ENCODE measurements around the gene PTMS.

PTMS gene

GRCh38 chr12:6729186-6729585 lies 37.0 kb upstream of the PTMS start:
- no peak overlapping the region for H3K4me3 ChIP-seq (ENCODE audit: low read depth, low read length)
- H3K27ac ChIP-seq (ENCODE audit: extremely low read depth, low read depth, low read length): no peak overlapping the region
- ChIA-PET POLR2A (no interaction called here), CTCF (interaction anchor here (0.6 kb wide), 1 partner anchor 22 kb away, joined by 4 read pairs; no protein-coding TSS in a partner anchor)
- TF ChIP-seq ZNF114 (tag by site-specific recombination; IDR thresholded peaks at IDR 0.05) (no peak), ZNF324 (tag by site-specific recombination; IDR thresholded peaks at IDR 0.05) (no peak), ZNF223 (tag by site-specific recombination; IDR thresholded peaks at IDR 0.05) (no peak), HOXA7 (CRISPR knock-in tag; IDR thresholded peaks at IDR 0.05; ENCODE audit: borderline replicate concordance) (no peak), ZNF514 (tag by site-specific recombination; IDR thresholded peaks at IDR 0.05) (no peak), ZNF24 (tag by site-specific recombination; IDR thresholded peaks at IDR 0.05) (no peak), PRDM1 (tag by site-specific recombination; IDR thresholded peaks at IDR 0.05) (no peak), ZNF37A (tag by site-specific recombination; IDR thresholded peaks at IDR 0.05) (no peak), ZNF791 (tag by site-specific recombination; IDR thresholded peaks at IDR 0.05) (no peak), SP3 (tag by site-specific recombination; IDR thresholded peaks at IDR 0.05) (no peak), ZNF585B (tag by site-specific recombination; IDR thresholded peaks at IDR 0.05) (no peak), ZNF19 (tag by site-specific recombination; IDR thresholded peaks at IDR 0.05; ENCODE audit: low read depth) (no peak), ZBTB20 (tag by site-specific recombination; IDR thresholded peaks at IDR 0.05) (no peak), ZSCAN23 (tag by site-specific recombination; IDR thresholded peaks at IDR 0.05) (no peak), ZBTB6 (tag by site-specific recombination; IDR thresholded peaks at IDR 0.05) (no peak)
- no peaks in the 10 kb centered on the region for H3K9me3 ChIP-seq (ENCODE audit: control insufficient read depth, insufficient read depth, low read depth, low read length)
- peaks cover 7% of the 10 kb centered on the region for H3K4me1 ChIP-seq (ENCODE audit: control insufficient read depth, insufficient read depth, low read length)
- peaks cover 18 to 58% of the 10 kb centered on the region in 2 experiments for H3K36me3 ChIP-seq (ENCODE audit: control insufficient read depth in 2 of 2, insufficient read depth in 1 of 2, low read length in 2 of 2)

DNA sequence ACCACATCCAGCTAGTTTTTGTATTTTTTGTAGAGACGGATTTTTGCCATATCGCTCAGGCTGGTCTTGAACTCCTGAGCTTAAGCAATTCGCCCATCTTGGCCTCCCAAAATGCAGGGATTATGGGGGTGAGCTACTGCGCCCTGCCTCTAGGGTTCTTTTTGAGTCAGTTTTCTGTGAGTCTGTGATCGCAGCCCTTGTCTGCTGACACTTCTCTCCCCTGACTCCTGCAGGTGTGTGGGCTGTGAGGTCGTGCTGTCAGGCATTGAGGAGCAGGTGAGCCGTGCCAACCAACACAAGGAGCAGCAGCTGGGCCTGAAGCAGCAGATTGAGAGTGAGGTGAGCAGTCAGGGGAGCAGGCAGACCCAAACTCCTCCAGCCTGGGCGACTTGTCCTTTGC lies 36.0 kb upstream of the PTMS start:
- POLR2A ChIA-PET: no interaction called here
- no peak overlapping the region for H3K4me3 ChIP-seq (ENCODE audit: low read depth, low read length)
- H3K9me3 ChIP-seq (ENCODE audit: control insufficient read depth, insufficient read depth, low read depth, low read length): no peaks in the 10 kb centered on the region
- TF ChIP-seq ZNF768 (tag by site-specific recombination; IDR thresholded peaks at IDR 0.05) (no peak), GLI4 (tag by site-specific recombination; IDR thresholded peaks at IDR 0.05) (no peak), ZBTB44 (tag by site-specific recombination; IDR thresholded peaks at IDR 0.05) (no peak), ZNF830 (tag by site-specific recombination; IDR thresholded peaks at IDR 0.05; ENCODE audit: low read depth) (no peak), ZNF544 (tag by site-specific recombination; IDR thresholded peaks at IDR 0.05) (no peak), ZNF302 (tag by site-specific recombination; IDR thresholded peaks at IDR 0.05; ENCODE audit: low read depth) (no peak), ZNF175 (tag by site-specific recombination; IDR thresholded peaks at IDR 0.05) (no peak), HOXC10 (CRISPR knock-in tag; IDR thresholded peaks at IDR 0.05) (no peak)
- TF ChIP-seq, protein P1, sequence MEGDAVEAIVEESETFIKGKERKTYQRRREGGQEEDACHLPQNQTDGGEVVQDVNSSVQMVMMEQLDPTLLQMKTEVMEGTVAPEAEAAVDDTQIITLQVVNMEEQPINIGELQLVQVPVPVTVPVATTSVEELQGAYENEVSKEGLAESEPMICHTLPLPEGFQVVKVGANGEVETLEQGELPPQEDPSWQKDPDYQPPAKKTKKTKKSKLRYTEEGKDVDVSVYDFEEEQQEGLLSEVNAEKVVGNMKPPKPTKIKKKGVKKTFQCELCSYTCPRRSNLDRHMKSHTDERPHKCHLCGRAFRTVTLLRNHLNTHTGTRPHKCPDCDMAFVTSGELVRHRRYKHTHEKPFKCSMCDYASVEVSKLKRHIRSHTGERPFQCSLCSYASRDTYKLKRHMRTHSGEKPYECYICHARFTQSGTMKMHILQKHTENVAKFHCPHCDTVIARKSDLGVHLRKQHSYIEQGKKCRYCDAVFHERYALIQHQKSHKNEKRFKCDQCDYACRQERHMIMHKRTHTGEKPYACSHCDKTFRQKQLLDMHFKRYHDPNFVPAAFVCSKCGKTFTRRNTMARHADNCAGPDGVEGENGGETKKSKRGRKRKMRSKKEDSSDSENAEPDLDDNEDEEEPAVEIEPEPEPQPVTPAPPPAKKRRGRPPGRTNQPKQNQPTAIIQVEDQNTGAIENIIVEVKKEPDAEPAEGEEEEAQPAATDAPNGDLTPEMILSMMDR (tag by site-specific recombination; IDR thresholded peaks at IDR 0.05): no peak
- TF ChIP-seq, protein P2, sequence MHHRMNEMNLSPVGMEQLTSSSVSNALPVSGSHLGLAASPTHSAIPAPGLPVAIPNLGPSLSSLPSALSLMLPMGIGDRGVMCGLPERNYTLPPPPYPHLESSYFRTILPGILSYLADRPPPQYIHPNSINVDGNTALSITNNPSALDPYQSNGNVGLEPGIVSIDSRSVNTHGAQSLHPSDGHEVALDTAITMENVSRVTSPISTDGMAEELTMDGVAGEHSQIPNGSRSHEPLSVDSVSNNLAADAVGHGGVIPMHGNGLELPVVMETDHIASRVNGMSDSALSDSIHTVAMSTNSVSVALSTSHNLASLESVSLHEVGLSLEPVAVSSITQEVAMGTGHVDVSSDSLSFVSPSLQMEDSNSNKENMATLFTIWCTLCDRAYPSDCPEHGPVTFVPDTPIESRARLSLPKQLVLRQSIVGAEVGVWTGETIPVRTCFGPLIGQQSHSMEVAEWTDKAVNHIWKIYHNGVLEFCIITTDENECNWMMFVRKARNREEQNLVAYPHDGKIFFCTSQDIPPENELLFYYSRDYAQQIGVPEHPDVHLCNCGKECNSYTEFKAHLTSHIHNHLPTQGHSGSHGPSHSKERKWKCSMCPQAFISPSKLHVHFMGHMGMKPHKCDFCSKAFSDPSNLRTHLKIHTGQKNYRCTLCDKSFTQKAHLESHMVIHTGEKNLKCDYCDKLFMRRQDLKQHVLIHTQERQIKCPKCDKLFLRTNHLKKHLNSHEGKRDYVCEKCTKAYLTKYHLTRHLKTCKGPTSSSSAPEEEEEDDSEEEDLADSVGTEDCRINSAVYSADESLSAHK (tag by site-specific recombination; IDR thresholded peaks at IDR 0.05): no peak
- H3K36me3 ChIP-seq (ENCODE audit: control insufficient read depth in 2 of 2, insufficient read depth in 1 of 2, low read length in 2 of 2): peaks cover 18 to 65% of the 10 kb centered on the region in 2 experiments
- CTCF ChIA-PET: interaction anchor here (0.6 kb wide), 1 partner anchor 72 kb away, joined by 3 read pairs; no protein-coding TSS in a partner anchor
- no peak overlapping the region for H3K27ac ChIP-seq (ENCODE audit: extremely low read depth, low read depth, low read length)
- H3K4me1 ChIP-seq (ENCODE audit: control insufficient read depth, insufficient read depth, low read length): no peaks in the 10 kb centered on the region
